Transverse colon (tissue), 3 donors: ENCODE measurements around the gene NDUFV1.

ENCODE experiments used
- CTCF ChIP-seq, 5 experiments: fragments of 200-600 bp in 3 of 5; fragments of 450-650 bp in 2 of 5; sonication (generic) in 3 of 5; IDR thresholded peaks; 1 replicate in 2 of 5; 2 replicates in 3 of 5; pipeline ENCODE4 v1.5.1; 2016 to 2017; ENCODE audit warnings: antibody characterized with exemption in 5 of 5, inconsistent platforms in 3 of 5, mild to moderate bottlenecking in 2 of 5, moderate library complexity in 1 of 5
- POLR2A ChIP-seq: fragments of 450-650 bp; IDR thresholded peaks from one replicate; pipeline ENCODE4 v1.6.1; 2016; ENCODE audit warnings: antibody characterized with exemption, mild to moderate bottlenecking, moderate library complexity

GRCh38 chr11:67582011-67582410 lies 24.7 kb upstream of the NDUFV1 start:
- TF ChIP-seq POLR2A (no peak), CTCF (IDR thresholded peaks at IDR 0.05) (no peak)
